ENCODE results near the gene CHRNA1. TPM values are rescaled to one million over a fixed set of nuclear protein-coding genes. Genes with fewer than 3 reads are reported as not detected.

The CHRNA1 gene
- total and polyA plus RNA-seq, 10 of the 15 experiments (the other 5 are each of a cell fraction or from before 2014, with no cell fraction given) = 0.05 to 0.14 TPM; not detected in 8

DNA sequence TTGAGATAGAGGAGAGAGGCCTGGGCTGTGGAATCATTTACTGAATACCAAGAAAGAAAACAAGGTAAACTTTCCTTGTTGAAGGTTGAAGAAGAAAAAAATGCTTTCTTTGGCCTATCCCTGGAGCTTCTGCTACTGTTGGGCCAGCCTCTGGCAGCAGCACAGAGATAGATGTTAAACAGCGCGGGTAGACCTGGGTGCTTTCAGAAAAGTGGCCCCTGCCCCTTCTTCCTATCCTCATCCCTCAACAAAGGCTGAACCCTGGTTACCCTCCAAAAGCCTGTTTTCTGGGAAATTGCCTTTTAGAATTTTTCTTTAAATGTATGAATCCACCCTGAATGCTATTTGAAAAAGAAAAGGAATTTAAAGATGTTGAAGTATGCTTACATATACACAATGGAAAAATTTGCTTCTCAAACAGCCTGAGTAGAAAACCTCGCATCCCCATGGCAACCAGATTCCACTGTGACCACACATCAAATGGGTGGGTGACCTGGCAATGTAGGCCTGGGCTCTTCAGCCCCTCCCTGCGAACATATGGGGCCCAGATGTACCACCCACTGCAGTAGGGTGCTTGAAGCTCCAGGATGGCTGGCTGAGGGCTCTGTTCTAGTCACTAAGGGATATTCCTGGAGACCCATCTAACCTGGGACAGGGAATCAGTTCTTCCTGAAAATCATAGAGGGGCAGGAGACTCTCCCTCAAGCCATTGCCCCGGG is 23.4 kb upstream of the CHRNA1 start:
- no peak for FAIRE-seq
- Histone ChIP-seq H3K4me2 (ENCODE audit: control insufficient read depth, insufficient read depth) (no peak overlapping the region), H2AFZ (ENCODE audit: control insufficient read depth, low read depth, low read length) (no peak overlapping the region), H3K27ac (ENCODE audit: control insufficient read depth, insufficient read depth) (no peak overlapping the region), H4K20me1 (ENCODE audit: control insufficient read depth, insufficient read depth) (no peaks in the 10 kb centered on the region), H3K9ac (ENCODE audit: control insufficient read depth, insufficient read depth, low read length) (no peak overlapping the region), H3K4me1 (ENCODE audit: control insufficient read depth, insufficient read depth, low read length) (no peaks in the 10 kb centered on the region), H3K4me3 (no peak overlapping the region), H3K9me3 (replicated peaks; ENCODE audit: control insufficient read depth, insufficient read depth, low read length) (no peaks in the 10 kb centered on the region), H3K27me3 (replicated peaks in 1 of 2; ENCODE audit: control insufficient read depth in 2 of 2, insufficient read depth in 2 of 2, low read length in 1 of 2) (no peaks in the 10 kb centered on the region), H3K79me2 (ENCODE audit: control insufficient read depth, insufficient read depth, low read length) (no peaks in the 10 kb centered on the region), H3K36me3 (ENCODE audit: control insufficient read depth in 2 of 2, insufficient read depth in 2 of 2, low read length in 1 of 2) (no peaks in the 10 kb centered on the region)
- no peak for ATAC-seq
- ChIA-PET RAD21 (ENCODE audit: unreplicated experiment) (no interaction called here), CTCF (no interaction called here), SMC1A (ENCODE audit: uncharacterized antibody, unreplicated experiment) (no interaction called here), POLR2A (interaction anchor here (0.7 kb wide), 1 partner anchor 162 kb away, joined by 3 read pairs; no protein-coding TSS in a partner anchor)
- no peak for TF ChIP-seq SMC3 (IDR thresholded peaks at IDR 0.05; ENCODE audit: borderline replicate concordance, low read length)
- no peak for TF ChIP-seq TBL1XR1 (IDR thresholded peaks at IDR 0.05; ENCODE audit: low read depth, low read length)
- TF ChIP-seq, protein P1, sequence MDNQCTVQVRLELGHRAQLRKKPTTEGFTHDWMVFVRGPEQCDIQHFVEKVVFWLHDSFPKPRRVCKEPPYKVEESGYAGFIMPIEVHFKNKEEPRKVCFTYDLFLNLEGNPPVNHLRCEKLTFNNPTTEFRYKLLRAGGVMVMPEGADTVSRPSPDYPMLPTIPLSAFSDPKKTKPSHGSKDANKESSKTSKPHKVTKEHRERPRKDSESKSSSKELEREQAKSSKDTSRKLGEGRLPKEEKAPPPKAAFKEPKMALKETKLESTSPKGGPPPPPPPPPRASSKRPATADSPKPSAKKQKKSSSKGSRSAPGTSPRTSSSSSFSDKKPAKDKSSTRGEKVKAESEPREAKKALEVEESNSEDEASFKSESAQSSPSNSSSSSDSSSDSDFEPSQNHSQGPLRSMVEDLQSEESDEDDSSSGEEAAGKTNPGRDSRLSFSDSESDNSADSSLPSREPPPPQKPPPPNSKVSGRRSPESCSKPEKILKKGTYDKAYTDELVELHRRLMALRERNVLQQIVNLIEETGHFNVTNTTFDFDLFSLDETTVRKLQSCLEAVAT (IDR thresholded peaks at IDR 0.05) = no peak
- TF ChIP-seq RAD21 (IDR thresholded peaks at IDR 0.05; ENCODE audit: insufficient read depth, low read depth, low read length) = no peak
- 44% methylated on average over 5 of the region's 5 CpGs for WGBS (ENCODE audit: insufficient coverage, insufficient replicate concordance, low lambda C conversion rate, missing lambda C conversion rate)
- BruUV-seq (replicated peaks) = no TSS peak
- intact Hi-C loops (cut with micrococcal nuclease; ENCODE audit: unreplicated experiment) = no loop called here
- in situ Hi-C loops (cut with MboI) = no loop called here
- DNase-seq (ENCODE audit: low read depth, low spot score) = no peak
